ENCODE results near the gene PHLDA2.

- TF ChIP-seq CTCF (optimal IDR thresholded peaks at IDR 0.05 in 1 of 3, IDR thresholded peaks at IDR 0.05 in 1 of 3, conservative IDR thresholded peaks at IDR 0.05 in 1 of 3; ENCODE audit: extremely low read depth in 1 of 3, insufficient read depth in 2 of 3, low read length in 3 of 3) (no peak), EZH2 (IDR thresholded peaks at IDR 0.05; ENCODE audit: low read length) (no peak)
Measured at GRCh38 chr11:2977113-2977512, 47.9 kb upstream of the PHLDA2 start.

All from keratinocyte (primary cell).